Kidney (tissue), 14 donors: ENCODE measurements around the gene WNT3A. TPM values are rescaled to one million over a fixed set of nuclear protein-coding genes. Genes with fewer than 3 reads are reported as not detected.

Source experiments
- DNase-seq, 5 donors: peaks; one replicate each; pipeline ENCODE4 v3.0.0-alpha.2; 2013 to 2020
- FAIRE-seq: peaks from 2 replicates; lab custom pipeline; 2012; peaks lifted over from hg19 to GRCh38; lab: Jason Lieb, UNC
- H3K27ac ChIP-seq, 2 donors: one replicate each; pipeline ENCODE4 v1.7.0; 2013; ENCODE audit warnings: low read depth in 2 of 2, low read length in 2 of 2, inconsistent platforms in 1 of 2
- H3K27me3 ChIP-seq: one replicate; pipeline ENCODE4 v1.7.1; 2013; ENCODE audit warnings: low read length, inconsistent platforms; ENCODE audit not compliant: control insufficient read depth, insufficient read depth
- H3K36me3 ChIP-seq, 3 donors: one replicate each; pipeline versions ENCODE4 v1.7.0 to v1.7.1; 2013; ENCODE audit warnings: low read length in 3 of 3, control low read depth in 1 of 3, inconsistent platforms in 1 of 3; ENCODE audit not compliant: insufficient read depth in 3 of 3, control insufficient read depth in 2 of 3
- H3K4me1 ChIP-seq, 3 donors: one replicate each; pipeline versions ENCODE4 v1.7.0 to v1.7.1; 2013; ENCODE audit warnings: low read length in 3 of 3, inconsistent platforms in 1 of 3, low read depth in 1 of 3; ENCODE audit not compliant: control insufficient read depth in 2 of 3, insufficient read depth in 2 of 3
- H3K4me3 ChIP-seq, 3 donors: one replicate each; pipeline versions ENCODE4 v1.7.0 to v1.8.1; 2013; ENCODE audit warnings: low read length in 3 of 3, control low read depth in 1 of 3, inconsistent platforms in 1 of 3
- H3K9ac ChIP-seq, 3 donors: one replicate each; pipeline versions ENCODE4 v1.7.0 to v1.7.1; 2013; ENCODE audit warnings: low read length in 3 of 3, control low read depth in 1 of 3, inconsistent platforms in 1 of 3
- H3K9me3 ChIP-seq, 3 donors: one replicate each; pipeline versions ENCODE4 v1.7.0 to v1.7.1; 2013; ENCODE audit warnings: low read length in 3 of 3, control low read depth in 1 of 3, inconsistent platforms in 1 of 3; ENCODE audit not compliant: control insufficient read depth in 2 of 3, insufficient read depth in 1 of 3
- CTCF ChIP-seq: IDR thresholded peaks from 3 replicates; pipeline ENCODE4 v1.5.1; 2012; ENCODE audit warnings: mild to moderate bottlenecking, moderate library complexity, borderline replicate concordance; ENCODE audit not compliant: insufficient read depth; ENCODE audit errors: extremely low read depth
- intact Hi-C: fragments of 100-400 bp; cut with DNase I; formaldehyde crosslinking; loops from one replicate; pipeline ENCODE4 v1.11.1; 2022
- polyA plus RNA-seq: library from polyadenylated mRNA; stranded (reverse); fragments of 350-450 nt; fragmentation: Illumina TruSeq; extraction: RNeasy Lipid Tissue Mini Kit (QIAGEN cat#74804); gene quantifications from one replicate; pipeline ENCODE4 v1.2.3, GENCODE V29; 2014; ENCODE audit warnings: low read depth, low replicate concordance; ENCODE audit not compliant: insufficient read depth
- total RNA-seq: library from RNA; stranded (reverse); fragmentation: NEBNext Ultra II Directional; extraction: Animal tissue kit (Norgen Biotek cat#: 25700); gene quantifications from one replicate; pipeline ENCODE4 v1.2.1, GENCODE V29; 2021
- donor health status: control.
- donor health status: control.
- donor health status: control.
- donor health status: control.
- donor health status: control.
- donor health status: DM: yes; HTN: yes; CAD: no.
- donor health status: Normal renal cell carcinoma (clear cell type).

Gene WNT3A
- total and polyA plus RNA-seq, 2 donors from 2014 or later: not detected

- Histone ChIP-seq H3K27ac (no peak overlapping the region), H3K9ac (no peak overlapping the region), H3K36me3 (no peaks in the 10 kb centered on the region), H3K9me3 (no peaks in the 10 kb centered on the region), H3K4me3 (no peak overlapping the region), H3K27me3 (peaks cover 27% of the 10 kb centered on the region), H3K4me1 (no peaks in the 10 kb centered on the region)
- intact Hi-C loops: no loop called here
- peak in 1 of 5 donors; percentile 9 for DNase-seq
- TF ChIP-seq CTCF: no peak
- FAIRE-seq: no peak
Observed at GRCh38 chr1:228006034-228006785, 588 bp upstream of the WNT3A start.

DNA sequence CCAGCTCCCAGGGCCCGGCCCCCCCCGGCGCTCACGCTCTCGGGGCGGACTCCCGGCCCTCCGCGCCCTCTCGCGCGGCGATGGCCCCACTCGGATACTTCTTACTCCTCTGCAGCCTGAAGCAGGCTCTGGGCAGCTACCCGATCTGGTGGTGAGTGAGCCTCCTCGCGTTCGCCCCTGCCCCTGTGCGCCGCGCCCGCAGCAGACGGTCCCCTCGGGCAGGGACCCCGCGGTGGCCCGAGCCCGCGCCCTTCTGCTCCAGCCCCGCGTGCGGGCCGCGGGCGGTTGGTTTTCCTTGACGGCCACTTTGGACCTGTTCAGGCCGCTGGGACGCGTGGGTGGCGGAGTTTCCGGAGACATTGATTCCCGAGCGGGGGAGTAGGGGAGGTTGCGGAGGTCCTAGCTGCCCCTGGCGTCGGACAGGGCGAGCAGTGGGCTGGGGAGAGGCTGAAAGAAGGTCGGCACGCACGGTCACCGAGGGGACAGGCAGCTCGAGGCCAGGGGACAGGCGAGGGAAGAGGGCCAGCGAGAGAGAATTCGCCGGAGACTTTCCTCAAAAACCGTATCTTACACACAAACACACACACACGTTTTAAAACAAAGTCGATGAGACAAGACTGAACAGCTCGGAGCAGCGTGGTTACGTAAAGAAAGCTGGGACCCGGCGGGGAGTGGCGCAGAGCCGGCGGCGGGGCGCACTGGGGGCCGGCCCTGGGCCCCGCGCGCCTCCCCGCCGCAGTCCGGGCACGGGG, 427 bp downstream of the WNT3A start:
- FAIRE-seq (no peak), DNase-seq (peak in 4 of 5 donors; percentile 47 to 63 (median 56))
- Histone ChIP-seq H3K27ac (no peak overlapping the region), H3K4me3 (no peak overlapping the region), H3K4me1 (no peaks in the 10 kb centered on the region), H3K36me3 (no peaks in the 10 kb centered on the region), H3K9me3 (no peaks in the 10 kb centered on the region), H3K9ac (no peak overlapping the region), H3K27me3 (peaks cover 29% of the 10 kb centered on the region)
- intact Hi-C loops: no loop called here
- no peak for TF ChIP-seq CTCF

DNA sequence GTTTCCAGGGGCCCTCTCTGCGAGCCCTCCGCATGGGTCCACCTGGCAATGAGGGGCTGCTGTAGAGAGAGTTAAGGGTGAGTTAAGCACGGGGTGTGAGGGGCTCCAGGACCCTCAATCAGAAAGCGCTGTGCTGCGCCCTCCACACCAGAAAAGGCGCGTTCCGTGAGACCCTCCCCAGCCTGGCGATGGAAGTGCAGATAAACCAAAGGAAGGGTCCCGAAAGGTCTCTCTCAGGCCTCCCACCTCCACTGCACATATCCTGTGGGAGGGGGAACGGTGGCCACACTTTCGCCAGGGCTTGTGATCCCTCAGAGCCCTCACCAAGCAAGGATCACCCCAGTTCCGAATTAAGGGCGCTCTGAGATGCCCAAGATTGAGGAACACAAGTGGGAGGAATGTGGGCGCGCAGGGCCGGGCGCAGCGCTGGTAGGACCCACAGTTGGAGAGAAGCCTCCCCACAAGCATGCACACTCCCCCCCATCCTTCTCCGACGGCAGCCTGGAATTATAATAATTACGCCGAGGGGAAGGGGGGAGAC, 1.1 kb downstream of the WNT3A start:
- no peaks in the 10 kb centered on the region for H3K9me3 ChIP-seq
- H3K27me3 ChIP-seq: peaks cover 29% of the 10 kb centered on the region

More for the DNA sequence above, 1.1 kb downstream of the WNT3A start:
- no peaks in the 10 kb centered on the region for H3K4me1 ChIP-seq
- TF ChIP-seq CTCF: no peak
- H3K36me3 ChIP-seq: no peaks in the 10 kb centered on the region
- H3K27ac ChIP-seq: no peak overlapping the region
- DNase-seq: peak in 1 of 5 donors; percentile 15
- no peak overlapping the region for H3K9ac ChIP-seq
- intact Hi-C loops: no loop called here
- no peak for FAIRE-seq
- H3K4me3 ChIP-seq: no peak overlapping the region
